PC-9 (cell line): ENCODE measurements around the gene DICER1.

Experiments
- CTCF ChIP-seq: fragments of 200-600 bp; sonication (generic); conservative IDR thresholded peaks from 2 replicates; pipeline ENCODE4 v1.6.1; 2017; ENCODE audit warnings: mixed run types, antibody characterized with exemption, mild to moderate bottlenecking, moderate library complexity
- EZH2 ChIP-seq: fragments of 200-600 bp; sonication (generic); IDR thresholded peaks from 2 replicates; pipeline ENCODE4 v1.8.0; 2017; ENCODE audit warnings: antibody characterized with exemption, low read depth

- TF ChIP-seq CTCF (no peak), EZH2 (no peak)
Observed at GRCh38 chr14:95119336-95119735, 38.0 kb downstream of the DICER1 start.
